GM21529 (cell line): Measurements from ENCODE around the gene CLK2.
"Not testable (repeated sequence)": the region's sequence is repeated elsewhere in the genome, so short reads cannot be mapped to it uniquely, and the experiment has no call there.

Experiments used
- ATAC-seq: cut with Tn5 transposase; IDR thresholded peaks from one replicate; pipeline ENCODE4 v1.9.1; 2021; ENCODE audit not compliant: unreplicated experiment

Gene CLK2

GRCh38 chr1:155268630-155269029, 4.7 kb downstream of the CLK2 start:
- no peak for ATAC-seq

DNA sequence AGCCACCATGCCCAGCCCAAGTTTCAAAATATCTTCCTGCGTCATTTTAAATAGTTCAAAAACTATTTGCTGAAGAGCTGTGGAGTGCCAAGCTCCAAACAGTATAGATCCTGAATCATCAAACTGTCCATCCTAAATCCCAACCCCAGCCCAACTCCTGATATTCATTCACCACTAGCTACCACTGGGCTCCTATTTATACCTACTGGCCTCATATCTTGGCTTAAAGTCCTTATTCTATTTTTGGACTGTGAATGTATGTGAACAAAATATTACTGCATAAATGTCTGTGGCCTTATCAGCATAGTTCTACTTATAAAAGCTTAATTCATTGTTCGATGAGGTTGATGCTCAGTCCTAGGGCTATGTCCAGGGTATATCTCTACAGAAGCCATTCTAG, 5.9 kb downstream of the CLK2 start:
- ATAC-seq: no peak

GRCh38 chr1:155266553-155266952, 6.8 kb downstream of the CLK2 start:
- no peak for ATAC-seq

GRCh38 chr1:155263067-155263466, 10.2 kb downstream of the CLK2 start:
- no peak for ATAC-seq

GRCh38 chr1:155261852-155262673, 11.2 kb downstream of the CLK2 start, which contains the start of gene SCAMP3:
SCAMP3 (minus strand) TSS chr1:155262360; CDS start chr1:155262151, 209 bp downstream.
- peak; percentile 94 for ATAC-seq

GRCh38 chr1:155261493-155261851, 11.8 kb downstream of the CLK2 start:
- ATAC-seq: no peak

GRCh38 chr1:155260276-155260675, 13.0 kb downstream of the CLK2 start:
- no peak for ATAC-seq

DNA sequence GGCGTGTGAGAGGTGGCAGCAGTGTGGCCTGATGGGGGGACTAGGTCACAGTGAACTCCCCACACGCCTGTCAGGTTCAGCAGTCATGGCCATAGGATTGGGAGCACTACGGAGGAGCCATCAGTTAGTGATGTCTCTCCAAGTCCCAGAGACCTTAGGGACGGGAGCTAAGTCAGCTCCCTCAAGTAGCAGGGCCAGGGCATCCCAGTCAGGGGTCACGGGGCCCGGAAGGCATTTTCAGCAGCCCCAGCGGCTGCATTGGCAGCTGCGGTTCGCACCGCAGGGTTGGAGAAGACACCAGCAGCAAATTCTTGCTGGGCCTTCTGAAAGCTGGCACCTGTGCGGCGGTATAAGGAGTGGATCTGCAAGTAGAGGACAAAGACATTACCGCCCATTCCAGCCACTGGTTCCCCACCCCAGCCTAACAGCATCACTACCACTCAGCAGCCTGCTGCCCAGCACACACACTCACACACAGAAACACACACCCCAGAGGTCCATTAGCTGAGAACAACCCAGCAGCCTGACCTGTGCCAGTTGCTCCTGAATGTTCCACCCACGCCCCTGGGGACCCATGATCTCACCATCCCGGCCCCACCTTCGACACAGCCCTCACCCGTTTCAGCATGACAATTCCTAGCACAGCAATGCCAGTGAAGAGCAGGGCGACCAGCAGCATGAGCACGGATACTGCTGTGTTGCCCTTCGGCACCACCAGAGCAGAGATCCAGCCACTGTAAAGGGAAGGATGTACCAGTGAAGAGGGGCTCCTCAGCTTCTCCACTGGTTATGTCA, 17.0 kb downstream of the CLK2 start:
- no peak for ATAC-seq

- no peak for ATAC-seq
Observed at GRCh38 chr1:155255243-155256007, 17.9 kb downstream of the CLK2 start, which contains the start of gene ENTREP3. ENTREP3 (minus strand) TSS chr1:155255483; CDS start chr1:155254877, 606 bp downstream.

- no peak for ATAC-seq
Observed at GRCh38 chr1:155254714-155255242, 18.5 kb downstream of the CLK2 start.

DNA sequence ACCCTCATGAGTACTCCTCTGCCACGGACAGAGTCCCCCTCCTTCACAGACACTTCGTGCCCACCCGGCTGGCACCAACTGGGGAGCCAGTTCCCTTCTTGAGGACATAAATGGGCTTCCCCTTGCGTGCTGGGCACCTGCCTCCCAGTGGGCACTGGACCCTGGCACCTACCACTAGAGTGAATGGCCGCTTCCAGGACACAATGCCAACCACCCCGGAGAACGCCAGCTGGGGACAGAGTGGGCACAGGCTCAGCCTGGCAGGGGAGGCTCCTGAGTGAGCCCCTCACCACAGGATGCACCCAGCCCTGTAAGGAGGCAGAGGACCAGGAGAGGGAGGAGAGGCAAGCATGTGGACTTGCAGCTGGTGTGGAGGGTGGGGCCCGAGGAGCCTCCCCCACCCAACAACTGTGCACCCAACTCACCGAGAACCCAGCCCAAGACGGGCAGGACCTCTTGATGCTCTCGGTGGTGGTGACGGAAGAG, 19.0 kb downstream of the CLK2 start:
- ATAC-seq: no peak

- no peak for ATAC-seq
Observed at GRCh38 chr1:155253797-155254196, 19.5 kb downstream of the CLK2 start.

GRCh38 chr1:155253208-155253607, 20.1 kb downstream of the CLK2 start:
- no peak for ATAC-seq

GRCh38 chr1:155251566-155251965, 21.7 kb downstream of the CLK2 start:
- no peak for ATAC-seq

GRCh38 chr1:155250633-155251449, 22.5 kb downstream of the CLK2 start:
- peak; percentile 87 for ATAC-seq

DNA sequence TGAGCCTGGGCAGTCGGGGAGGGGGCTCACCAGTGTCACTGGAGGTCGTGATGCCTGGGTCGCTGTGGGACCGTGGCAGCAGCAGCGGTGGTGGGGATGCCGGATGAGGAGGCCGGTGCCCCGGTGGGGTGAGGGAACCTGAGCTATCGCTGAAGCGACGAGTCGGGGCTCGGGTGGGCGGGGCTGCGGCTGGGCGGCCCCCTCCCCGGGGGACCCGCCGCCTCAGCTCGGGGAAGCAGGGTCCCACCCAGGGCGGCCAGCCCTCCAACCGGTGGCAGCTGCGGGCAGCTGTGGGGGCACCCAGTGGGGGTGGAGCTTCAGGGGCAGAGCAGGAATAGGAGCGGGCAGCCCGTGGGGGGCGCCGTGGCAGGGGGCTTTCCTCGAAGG, 23.1 kb downstream of the CLK2 start:
- ATAC-seq: peak; percentile 13

GRCh38 chr1:155247667-155248553, 25.4 kb downstream of the CLK2 start:
- ATAC-seq: no peak

DNA sequence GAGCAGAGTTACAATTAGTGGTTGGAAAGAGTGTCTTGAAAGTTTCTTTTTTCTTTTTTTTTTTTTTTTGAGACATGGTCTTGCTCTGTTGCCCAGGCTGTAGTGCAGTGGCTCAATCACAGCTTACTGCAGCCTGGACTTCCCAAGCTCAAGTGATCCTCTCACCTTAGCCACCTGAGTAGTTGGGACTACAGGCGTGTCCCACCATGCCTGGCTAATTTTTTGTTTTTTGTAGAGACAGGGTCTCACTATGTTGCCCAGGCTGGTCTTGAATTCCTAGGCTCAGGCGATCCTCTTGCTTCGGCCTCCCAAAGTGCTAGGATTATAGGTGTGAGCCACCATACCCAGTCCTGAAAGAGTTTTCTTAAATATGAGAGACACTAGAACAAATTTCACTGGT, 26.5 kb downstream of the CLK2 start:
- not testable (repeated sequence) for ATAC-seq

- ATAC-seq: peak; percentile 4
Observed at GRCh38 chr1:155245163-155245524, 28.2 kb downstream of the CLK2 start.
